Heart left ventricle (tissue), 16 donors: ENCODE results near the gene IFT25. TPM values are rescaled to one million over a fixed set of nuclear protein-coding genes. Genes with fewer than 3 reads are reported as not detected.
"Not testable (repeated sequence)": the region's sequence is repeated elsewhere in the genome, so short reads cannot be mapped to it uniquely, and the experiment has no call there.

ENCODE experiments used
- ATAC-seq, 4 donors: fragments of 200-7000 bp; cut with Tn5 transposase; one replicate each; pipeline ENCODE4 v1.9.1; 2020 to 2022; ENCODE audit warnings: moderate library complexity in 4 of 4, mild to moderate bottlenecking in 3 of 4, moderate number of reproducible peaks in 1 of 4
- DNase-seq, 5 donors: peaks; one replicate each; pipeline ENCODE4 v3.0.0-alpha.2; 2020
- H3K27ac ChIP-seq, 12 donors: fragments of 200-600 bp; sonication (generic) in 4 of 12; one replicate each; pipeline versions ENCODE4 v1.5.0 to v1.8.0; 2016 to 2022; ENCODE audit warnings: mild to moderate bottlenecking in 2 of 12
- H3K27me3 ChIP-seq, 9 donors: fragments of 200-600 bp; sonication (generic) in 2 of 9; one replicate each; pipeline versions ENCODE4 v1.5.1 to v1.8.0; 2016 to 2022; ENCODE audit warnings: mild to moderate bottlenecking in 3 of 9
- H3K36me3 ChIP-seq, 9 donors: fragments of 200-600 bp; sonication (generic) in 2 of 9; one replicate each; pipeline versions ENCODE4 v1.5.0 to v1.8.0; 2018 to 2022; ENCODE audit warnings: mild to moderate bottlenecking in 2 of 9
- H3K4me1 ChIP-seq, 12 donors: fragments of 200-600 bp; sonication (generic) in 4 of 12; one replicate each; pipeline versions ENCODE4 v1.5.0 to v1.8.0; 2016 to 2022; ENCODE audit warnings: mild to moderate bottlenecking in 3 of 12
- H3K4me3 ChIP-seq, 12 donors: fragments of 200-600 bp; sonication (generic) in 4 of 12; one replicate each; pipeline versions ENCODE4 v1.5.0 to v1.8.0; 2017 to 2022; ENCODE audit warnings: mild to moderate bottlenecking in 9 of 12, moderate library complexity in 4 of 12
- H3K9me3 ChIP-seq, 12 donors: fragments of 200-600 bp; sonication (generic) in 4 of 12; one replicate each; pipeline versions ENCODE4 v1.5.0 to v1.8.0; 2016 to 2022; ENCODE audit warnings: mild to moderate bottlenecking in 1 of 12
- CTCF ChIP-seq, 12 donors: fragments of 200-600 bp; sonication (generic) in 4 of 12; IDR thresholded peaks; one replicate each; pipeline versions ENCODE4 v1.5.0 to v1.8.0; 2018 to 2022; ENCODE audit warnings: antibody characterized with exemption in 12 of 12, mild to moderate bottlenecking in 5 of 12
- POLR2A ChIP-seq, 2 donors: fragments of 450-650 bp; IDR thresholded peaks; one replicate each; pipeline ENCODE4 v1.6.1; 2017; ENCODE audit warnings: antibody characterized with exemption in 2 of 2, mild to moderate bottlenecking in 2 of 2, moderate library complexity in 2 of 2
- WGBS, 4 donors: extraction: QIAGEN DNeasy Blood & Tissue Kit in 2 of 4; methylation state at CpG; one replicate each; pipeline versions ENCODE4 v1.1.5 to v1.1.7; 2013 to 2018; 5-methylcytosine and 5-hydroxymethylcytosine counted together
- intact Hi-C, 10 donors: fragments of 100-400 bp; cut with DNase I; formaldehyde crosslinking; loops; one replicate each; pipeline versions ENCODE4 v1.11.1 to v1.14.2; 2022
- polyA plus RNA-seq, 2 donors: library from polyadenylated mRNA; stranded (reverse); fragments of 200-250 nt; gene quantifications; one replicate each; pipeline ENCODE4 v1.2.3, GENCODE V29; 2013
- total RNA-seq, 9 donors: library from RNA; depleted of rRNA in 2 of 9; stranded (reverse); fragments of >200 nt in 2 of 9; fragmentation: NEBNext Ultra II Directional in 3 of 9; extraction: Animal tissue kit (Norgen Biotek cat#: 25700) in 3 of 9; gene quantifications; one replicate each; pipeline versions ENCODE4 v1.1.0 to v1.2.4, GENCODE V29; 2016 to 2023
- donor health status: ischemic (EF 13 %, LVEDD 7.1; RV severe dilation, severe dysfunction).
- donor health status: healthy with polysubstance abuse.
- donor health status: DM: no; HTN: yes; CAD: no.
- donor health status: DM: no; HTN: no; CAD: no.
- donor health status: ischemic (EF 25% LVEDD 6.9; RV normal size, moderate dysfunction).
- donor health status: ischemic (EF 25% LVEDD 5.7; RV mildly dilated, moderate dysfunction).
- donor health status: healthy.
- donor health status: DM: yes; HTN: yes; CAD: no.
- donor health status: ischemic (EF 35%, LVEDD 5.7; RV mildly dilated, moderate dysfunction).
- donor health status: nonischemic (EF 11% LVEDD 7.7; RV severe dilation, severe dysfunction).
- donor health status: DM: yes; HTN: yes; CAD: no.
- donor health status: PGD.
- donor health status: ischemic (EF 29% LVEDD 5.4; RV normal size, mild dysfunction).
- donor health status: nonischemic (EF 23%, LVEDD 6.1; RV moderate dilation, normal function).

The IFT25 gene
- total and polyA plus RNA-seq, 11 donors, result 6.5 to 17.6 (median 11.6) TPM

GRCh38 chr1:53981220-53981619 lies 35.7 kb upstream of the IFT25 start:
- Histone ChIP-seq H3K4me3 (no peak overlapping the region), H3K27ac (no peak overlapping the region), H3K9me3 (no peaks in the 10 kb centered on the region), H3K36me3 (no peaks in the 10 kb centered on the region), H3K27me3 (no peaks in the 10 kb centered on the region), H3K4me1 (peaks cover 0 to 12% (median 5%) of the 10 kb centered on the region in 12 donors)
- DNase-seq (no peak), ATAC-seq (no peak)
- WGBS, 4 donors, result 87 to 94% (median 90%) methylated on average over 6 of the region's 6 CpGs
- intact Hi-C loops, result no loop called here
- TF ChIP-seq POLR2A (IDR thresholded peaks at IDR 0.05), result no peak
- TF ChIP-seq CTCF (IDR thresholded peaks at IDR 0.05), result no peak

- WGBS, 4 donors, result 85 to 88% (median 87%) methylated on average over 13 of the region's 13 CpGs
- Histone ChIP-seq H3K4me3 (no peak overlapping the region), H3K27ac (no peak overlapping the region), H3K4me1 (peaks cover 0 to 12% (median 5%) of the 10 kb centered on the region in 12 donors), H3K36me3 (no peaks in the 10 kb centered on the region), H3K9me3 (no peaks in the 10 kb centered on the region), H3K27me3 (no peaks in the 10 kb centered on the region)
- DNase-seq (no peak), ATAC-seq (no peak)
- no peak for TF ChIP-seq CTCF (IDR thresholded peaks at IDR 0.05)
- TF ChIP-seq POLR2A (IDR thresholded peaks at IDR 0.05), result no peak
- intact Hi-C loops, result no loop called here
These were observed 34.4 kb upstream of the IFT25 start for GRCh38 chr1:53979712-53980450.

GRCh38 chr1:53975861-53976260 lies 30.4 kb upstream of the IFT25 start:
- whole genome bisulfite sequencing, 4 donors, result 95 to 99% (median 98%) methylated on average over 7 of the region's 7 CpGs
- Histone ChIP-seq H3K27me3 (no peaks in the 10 kb centered on the region), H3K4me3 (no peak overlapping the region), H3K9me3 (no peaks in the 10 kb centered on the region), H3K4me1 (no peaks in the 10 kb centered on the region), H3K27ac (no peak overlapping the region), H3K36me3 (peaks cover 0 to 24% (median 9%) of the 10 kb centered on the region in 9 donors)
- TF ChIP-seq CTCF (IDR thresholded peaks at IDR 0.05) (no peak), POLR2A (IDR thresholded peaks at IDR 0.05) (no peak)
- ATAC-seq (no peak), DNase-seq (no peak)
- intact Hi-C loops, result no loop called here

GRCh38 chr1:53971718-53972117 lies 26.2 kb upstream of the IFT25 start:
- ATAC-seq, result no peak
- H3K27me3 ChIP-seq, result no peaks in the 10 kb centered on the region
- WGBS, 4 donors, result 88 to 93% (median 91%) methylated on average over 2 of the region's 2 CpGs
- intact Hi-C loops, result no loop called here
- H3K27ac ChIP-seq, result no peak overlapping the region
- H3K4me1 ChIP-seq, result peaks cover 0 to 6% (median 0%) of the 10 kb centered on the region in 12 donors
- H3K4me3 ChIP-seq, result no peak overlapping the region
- H3K9me3 ChIP-seq, result no peaks in the 10 kb centered on the region
- H3K36me3 ChIP-seq, result peaks cover 0 to 64% (median 50%) of the 10 kb centered on the region in 9 donors
- DNase-seq, result no peak
- TF ChIP-seq POLR2A (IDR thresholded peaks at IDR 0.05) (no peak), CTCF (IDR thresholded peaks at IDR 0.05) (no peak)

- H3K36me3 ChIP-seq, result peaks cover 0 to 87% (median 72%) of the 10 kb centered on the region in 9 donors
- H3K4me3 ChIP-seq, intact Hi-C loops, H3K9me3 ChIP-seq, H3K4me1 ChIP-seq, ATAC-seq, H3K27ac ChIP-seq, DNase-seq, H3K27me3 ChIP-seq: not testable (repeated sequence)
- WGBS, 4 donors, result 92 to 100% (median 94%) methylated on average over 2 of the region's 2 CpGs
These were observed 23.8 kb upstream of the IFT25 start for GRCh38 chr1:53969323-53969722.
